Measurements from ENCODE around the gene SLC29A2.

DNA sequence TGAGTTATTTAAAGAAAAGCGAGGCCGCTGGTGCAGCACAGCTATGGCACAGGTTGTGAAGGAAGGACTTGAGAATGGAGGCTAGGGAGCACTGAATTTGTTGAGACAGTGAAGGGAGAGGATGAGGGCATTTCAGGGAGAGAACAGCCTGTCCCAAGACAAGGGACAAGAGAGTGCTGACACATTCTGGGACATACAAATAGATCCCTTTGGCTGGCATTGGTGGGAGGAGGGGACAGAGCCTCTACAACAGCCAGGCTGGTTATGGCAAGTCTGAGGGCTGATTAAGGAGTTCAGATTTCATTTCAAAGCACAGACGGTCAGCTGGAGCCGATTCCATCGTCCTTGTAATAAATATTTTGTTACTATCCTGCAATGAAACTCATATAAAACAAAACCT is 1.7 kb upstream of the SLC29A2 start:
- TF ChIP-seq, protein P1, sequence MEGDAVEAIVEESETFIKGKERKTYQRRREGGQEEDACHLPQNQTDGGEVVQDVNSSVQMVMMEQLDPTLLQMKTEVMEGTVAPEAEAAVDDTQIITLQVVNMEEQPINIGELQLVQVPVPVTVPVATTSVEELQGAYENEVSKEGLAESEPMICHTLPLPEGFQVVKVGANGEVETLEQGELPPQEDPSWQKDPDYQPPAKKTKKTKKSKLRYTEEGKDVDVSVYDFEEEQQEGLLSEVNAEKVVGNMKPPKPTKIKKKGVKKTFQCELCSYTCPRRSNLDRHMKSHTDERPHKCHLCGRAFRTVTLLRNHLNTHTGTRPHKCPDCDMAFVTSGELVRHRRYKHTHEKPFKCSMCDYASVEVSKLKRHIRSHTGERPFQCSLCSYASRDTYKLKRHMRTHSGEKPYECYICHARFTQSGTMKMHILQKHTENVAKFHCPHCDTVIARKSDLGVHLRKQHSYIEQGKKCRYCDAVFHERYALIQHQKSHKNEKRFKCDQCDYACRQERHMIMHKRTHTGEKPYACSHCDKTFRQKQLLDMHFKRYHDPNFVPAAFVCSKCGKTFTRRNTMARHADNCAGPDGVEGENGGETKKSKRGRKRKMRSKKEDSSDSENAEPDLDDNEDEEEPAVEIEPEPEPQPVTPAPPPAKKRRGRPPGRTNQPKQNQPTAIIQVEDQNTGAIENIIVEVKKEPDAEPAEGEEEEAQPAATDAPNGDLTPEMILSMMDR (tag by site-specific recombination; IDR thresholded peaks at IDR 0.05), result no peak
- TF ChIP-seq, protein P2, sequence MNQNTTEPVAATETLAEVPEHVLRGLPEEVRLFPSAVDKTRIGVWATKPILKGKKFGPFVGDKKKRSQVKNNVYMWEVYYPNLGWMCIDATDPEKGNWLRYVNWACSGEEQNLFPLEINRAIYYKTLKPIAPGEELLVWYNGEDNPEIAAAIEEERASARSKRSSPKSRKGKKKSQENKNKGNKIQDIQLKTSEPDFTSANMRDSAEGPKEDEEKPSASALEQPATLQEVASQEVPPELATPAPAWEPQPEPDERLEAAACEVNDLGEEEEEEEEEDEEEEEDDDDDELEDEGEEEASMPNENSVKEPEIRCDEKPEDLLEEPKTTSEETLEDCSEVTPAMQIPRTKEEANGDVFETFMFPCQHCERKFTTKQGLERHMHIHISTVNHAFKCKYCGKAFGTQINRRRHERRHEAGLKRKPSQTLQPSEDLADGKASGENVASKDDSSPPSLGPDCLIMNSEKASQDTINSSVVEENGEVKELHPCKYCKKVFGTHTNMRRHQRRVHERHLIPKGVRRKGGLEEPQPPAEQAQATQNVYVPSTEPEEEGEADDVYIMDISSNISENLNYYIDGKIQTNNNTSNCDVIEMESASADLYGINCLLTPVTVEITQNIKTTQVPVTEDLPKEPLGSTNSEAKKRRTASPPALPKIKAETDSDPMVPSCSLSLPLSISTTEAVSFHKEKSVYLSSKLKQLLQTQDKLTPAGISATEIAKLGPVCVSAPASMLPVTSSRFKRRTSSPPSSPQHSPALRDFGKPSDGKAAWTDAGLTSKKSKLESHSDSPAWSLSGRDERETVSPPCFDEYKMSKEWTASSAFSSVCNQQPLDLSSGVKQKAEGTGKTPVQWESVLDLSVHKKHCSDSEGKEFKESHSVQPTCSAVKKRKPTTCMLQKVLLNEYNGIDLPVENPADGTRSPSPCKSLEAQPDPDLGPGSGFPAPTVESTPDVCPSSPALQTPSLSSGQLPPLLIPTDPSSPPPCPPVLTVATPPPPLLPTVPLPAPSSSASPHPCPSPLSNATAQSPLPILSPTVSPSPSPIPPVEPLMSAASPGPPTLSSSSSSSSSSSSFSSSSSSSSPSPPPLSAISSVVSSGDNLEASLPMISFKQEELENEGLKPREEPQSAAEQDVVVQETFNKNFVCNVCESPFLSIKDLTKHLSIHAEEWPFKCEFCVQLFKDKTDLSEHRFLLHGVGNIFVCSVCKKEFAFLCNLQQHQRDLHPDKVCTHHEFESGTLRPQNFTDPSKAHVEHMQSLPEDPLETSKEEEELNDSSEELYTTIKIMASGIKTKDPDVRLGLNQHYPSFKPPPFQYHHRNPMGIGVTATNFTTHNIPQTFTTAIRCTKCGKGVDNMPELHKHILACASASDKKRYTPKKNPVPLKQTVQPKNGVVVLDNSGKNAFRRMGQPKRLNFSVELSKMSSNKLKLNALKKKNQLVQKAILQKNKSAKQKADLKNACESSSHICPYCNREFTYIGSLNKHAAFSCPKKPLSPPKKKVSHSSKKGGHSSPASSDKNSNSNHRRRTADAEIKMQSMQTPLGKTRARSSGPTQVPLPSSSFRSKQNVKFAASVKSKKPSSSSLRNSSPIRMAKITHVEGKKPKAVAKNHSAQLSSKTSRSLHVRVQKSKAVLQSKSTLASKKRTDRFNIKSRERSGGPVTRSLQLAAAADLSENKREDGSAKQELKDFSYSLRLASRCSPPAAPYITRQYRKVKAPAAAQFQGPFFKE (tag by site-specific recombination; IDR thresholded peaks at IDR 0.05; ENCODE audit: borderline replicate concordance), result no peak
- TF ChIP-seq ZNF350 (tag by site-specific recombination; IDR thresholded peaks at IDR 0.05) (no peak), ZNF626 (tag by site-specific recombination; IDR thresholded peaks at IDR 0.05) (no peak), ZNF664 (tag by site-specific recombination; IDR thresholded peaks at IDR 0.05) (no peak), ZBTB21 (tag by site-specific recombination; IDR thresholded peaks at IDR 0.05) (no peak), MEIS1 (CRISPR knock-in tag; IDR thresholded peaks at IDR 0.05; ENCODE audit: borderline replicate concordance) (no peak), ZEB2 (tag by site-specific recombination; IDR thresholded peaks at IDR 0.05) (peak; percentile 30; the same call in 1 of the 2 replicates)

Data from HEK293 (cell line).